Keratinocyte (primary cell): ENCODE measurements around the gene SPTBN1.

Experiments used
- EZH2 ChIP-seq: IDR thresholded peaks from one replicate; pipeline ENCODE4 v1.6.1; 2012; ENCODE audit warnings: inconsistent platforms, mild to moderate bottlenecking, low read length, moderate library complexity
- TF ChIP-seq, protein P1 (sequence below), 3 experiments: IDR thresholded peaks in 1 of 3; conservative IDR thresholded peaks in 1 of 3; optimal IDR thresholded peaks in 1 of 3; 2 replicates in 2 of 3; 3 replicates in 1 of 3; pipeline versions ENCODE3 to v1.5.1; 2011; ENCODE audit warnings: low read length in 3 of 3, mild to moderate bottlenecking in 3 of 3, moderate library complexity in 2 of 3, control low read depth in 1 of 3, inconsistent platforms in 1 of 3; ENCODE audit not compliant: insufficient read depth in 2 of 3; ENCODE audit errors: extremely low read depth in 1 of 3

DNA sequence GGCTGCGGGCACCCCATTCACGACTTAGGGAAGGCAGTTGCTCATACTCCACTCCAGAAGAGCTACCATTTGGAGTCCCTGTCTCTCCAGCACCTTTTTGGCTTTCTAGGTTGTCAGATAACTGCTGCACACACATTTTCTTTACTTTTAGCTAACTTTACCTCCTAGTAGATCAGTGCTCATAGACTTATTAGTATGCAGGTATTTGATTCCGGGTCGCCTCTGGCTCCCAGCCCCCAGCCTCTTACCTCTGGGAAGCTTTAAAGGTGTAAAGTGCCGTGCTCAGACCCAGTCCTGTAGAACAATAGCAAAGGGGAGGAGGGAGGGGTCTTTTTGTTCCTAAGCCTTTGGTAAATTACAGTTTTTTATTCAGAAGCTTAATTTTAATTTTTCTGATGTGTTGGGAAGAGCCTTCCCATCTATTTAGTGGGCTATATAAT, 102.9 kb downstream of the SPTBN1 start:
- TF ChIP-seq, protein P1, sequence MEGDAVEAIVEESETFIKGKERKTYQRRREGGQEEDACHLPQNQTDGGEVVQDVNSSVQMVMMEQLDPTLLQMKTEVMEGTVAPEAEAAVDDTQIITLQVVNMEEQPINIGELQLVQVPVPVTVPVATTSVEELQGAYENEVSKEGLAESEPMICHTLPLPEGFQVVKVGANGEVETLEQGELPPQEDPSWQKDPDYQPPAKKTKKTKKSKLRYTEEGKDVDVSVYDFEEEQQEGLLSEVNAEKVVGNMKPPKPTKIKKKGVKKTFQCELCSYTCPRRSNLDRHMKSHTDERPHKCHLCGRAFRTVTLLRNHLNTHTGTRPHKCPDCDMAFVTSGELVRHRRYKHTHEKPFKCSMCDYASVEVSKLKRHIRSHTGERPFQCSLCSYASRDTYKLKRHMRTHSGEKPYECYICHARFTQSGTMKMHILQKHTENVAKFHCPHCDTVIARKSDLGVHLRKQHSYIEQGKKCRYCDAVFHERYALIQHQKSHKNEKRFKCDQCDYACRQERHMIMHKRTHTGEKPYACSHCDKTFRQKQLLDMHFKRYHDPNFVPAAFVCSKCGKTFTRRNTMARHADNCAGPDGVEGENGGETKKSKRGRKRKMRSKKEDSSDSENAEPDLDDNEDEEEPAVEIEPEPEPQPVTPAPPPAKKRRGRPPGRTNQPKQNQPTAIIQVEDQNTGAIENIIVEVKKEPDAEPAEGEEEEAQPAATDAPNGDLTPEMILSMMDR (optimal IDR thresholded peaks at IDR 0.05 in 1 of 3, IDR thresholded peaks at IDR 0.05 in 1 of 3, conservative IDR thresholded peaks at IDR 0.05 in 1 of 3; ENCODE audit: extremely low read depth in 1 of 3, insufficient read depth in 2 of 3, low read length in 3 of 3) = no peak
- no peak for TF ChIP-seq EZH2
